ENCODE results near the gene IZUMO4.

The IZUMO4 gene, protein sequence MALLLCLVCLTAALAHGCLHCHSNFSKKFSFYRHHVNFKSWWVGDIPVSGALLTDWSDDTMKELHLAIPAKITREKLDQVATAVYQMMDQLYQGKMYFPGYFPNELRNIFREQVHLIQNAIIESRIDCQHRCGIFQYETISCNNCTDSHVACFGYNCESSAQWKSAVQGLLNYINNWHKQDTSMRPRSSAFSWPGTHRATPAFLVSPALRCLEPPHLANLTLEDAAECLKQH

DNA sequence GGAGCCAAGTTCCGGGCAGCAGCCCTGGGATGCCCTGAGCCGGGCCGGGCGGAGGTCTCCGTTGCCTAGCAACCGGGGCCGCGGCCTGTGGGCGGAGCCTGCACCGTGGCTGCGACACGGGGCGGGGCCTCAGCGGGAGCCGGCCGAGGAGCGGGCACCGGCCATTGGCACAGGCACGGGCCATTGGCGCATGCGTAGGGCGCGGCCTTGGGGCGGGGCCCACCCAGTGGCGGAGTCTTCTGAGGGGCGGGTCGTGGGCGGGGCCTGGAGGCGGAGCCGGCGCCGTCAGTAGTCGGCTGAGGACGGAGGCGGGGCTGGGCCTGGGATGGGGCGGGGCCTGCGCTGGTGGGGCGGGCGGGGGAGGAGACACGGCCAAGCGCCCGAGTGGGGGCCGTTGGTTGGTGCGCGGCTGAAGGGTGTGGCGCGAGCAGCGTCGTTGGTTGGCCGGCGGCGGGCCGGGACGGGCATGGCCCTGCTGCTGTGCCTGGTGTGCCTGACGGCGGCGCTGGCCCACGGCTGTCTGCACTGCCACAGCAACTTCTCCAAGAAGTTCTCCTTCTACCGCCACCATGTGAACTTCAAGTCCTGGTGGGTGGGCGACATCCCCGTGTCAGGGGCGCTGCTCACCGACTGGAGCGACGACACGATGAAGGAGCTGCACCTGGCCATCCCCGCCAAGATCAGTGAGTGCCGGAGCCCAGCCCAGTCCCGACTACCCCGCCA is at the start of gene IZUMO4:
Gene IZUMO4 (plus strand): TSS at position 436 of the 723 bp plus-strand sequence. CDS start 31 bp downstream, at position 467.
- DNase-seq: peak; percentile 100

DNA sequence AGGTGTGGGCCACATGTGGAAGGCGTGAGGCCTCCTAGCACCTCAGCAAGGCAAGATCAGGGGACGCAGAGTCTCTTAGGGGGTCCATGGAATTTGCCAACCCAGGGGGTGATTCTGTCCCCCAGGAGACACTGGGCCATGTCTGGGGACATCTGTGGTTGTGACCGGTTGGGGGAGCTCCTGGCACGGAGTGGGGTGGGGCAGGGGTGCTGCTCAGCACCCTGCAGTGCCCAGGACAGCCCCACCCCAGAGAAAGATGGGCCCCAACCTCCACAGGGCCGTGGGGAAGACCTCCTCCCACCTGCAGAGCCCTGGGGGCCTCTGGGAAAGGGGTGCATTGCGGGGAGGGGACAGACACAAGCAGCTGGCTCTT is 49.7 kb upstream of the IZUMO4 start:
- DNase-seq: no peak

DNA sequence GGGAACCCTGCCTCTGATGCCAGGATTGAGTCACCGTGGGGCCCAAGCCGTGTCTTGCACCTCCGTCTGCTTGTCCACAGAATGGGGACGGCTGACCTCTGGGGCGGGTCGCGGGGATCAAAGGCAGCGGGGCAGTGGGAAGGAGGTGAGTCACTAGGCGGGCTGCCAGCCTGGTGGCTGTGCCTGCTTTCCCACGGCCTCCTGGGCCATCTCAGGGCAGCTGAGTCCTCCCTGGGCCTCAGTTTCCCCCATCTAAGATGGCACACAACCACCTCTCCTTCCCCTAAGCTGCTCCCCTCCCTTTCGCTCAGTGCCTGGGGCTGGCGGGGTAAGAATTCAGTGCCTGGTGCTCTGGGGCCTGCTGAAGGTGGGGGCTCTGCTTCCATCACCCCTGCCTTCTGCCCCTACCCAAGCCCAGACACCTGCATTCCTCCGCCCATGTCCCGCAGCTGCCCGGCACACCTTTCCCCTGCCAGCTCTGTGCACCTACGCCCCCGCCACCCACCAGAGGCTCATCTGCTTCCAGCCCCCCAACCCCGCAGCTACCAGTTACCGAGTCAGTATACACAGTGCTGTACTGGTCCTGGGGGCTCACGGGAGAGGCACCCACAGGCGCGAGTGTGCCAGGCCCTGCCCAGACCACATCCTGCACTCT is 49.1 kb upstream of the IZUMO4 start:
- DNase-seq: no peak

DNA sequence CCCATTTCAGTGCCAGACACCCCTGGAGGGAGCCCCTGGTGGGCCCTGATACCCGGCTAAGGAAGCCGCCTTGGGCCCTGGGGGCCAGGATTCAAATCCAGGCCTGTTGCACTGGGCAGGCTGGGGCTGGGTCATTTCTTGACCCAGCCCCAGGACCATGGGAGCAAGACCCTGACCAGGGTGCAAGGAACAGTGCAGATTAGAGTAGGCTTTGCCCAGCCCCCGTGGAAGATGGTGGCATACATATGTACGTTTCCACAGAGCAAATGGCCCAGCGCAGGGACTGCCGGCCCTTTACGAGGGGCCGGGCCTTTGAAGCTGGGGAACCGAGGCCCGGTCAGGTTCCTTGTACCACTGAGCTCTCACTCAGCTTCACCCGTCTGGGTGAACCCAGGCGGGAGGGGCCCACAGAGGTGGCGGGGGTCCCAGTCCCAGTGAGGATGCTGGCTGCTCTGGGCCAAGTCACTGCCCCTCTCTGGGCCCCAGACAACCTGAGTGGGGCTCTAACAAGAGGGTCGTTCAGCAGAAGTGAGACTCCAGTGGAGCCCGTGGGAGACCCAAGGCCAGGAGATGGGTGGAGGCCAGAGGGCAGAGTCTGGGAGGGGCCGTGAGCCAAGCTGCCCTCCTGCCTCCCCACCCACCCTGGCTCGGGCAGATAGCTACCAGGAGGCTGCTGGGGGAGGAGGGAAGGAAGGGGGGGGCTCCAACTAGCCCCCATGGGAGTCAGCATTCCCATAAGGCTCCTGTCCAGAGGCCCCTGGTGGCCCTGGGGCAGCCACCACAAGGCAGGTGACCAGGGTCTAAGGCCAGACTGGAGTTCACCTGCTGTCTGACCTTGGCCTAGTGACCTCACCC is 48.4 kb upstream of the IZUMO4 start:
- no peak for DNase-seq

DNA sequence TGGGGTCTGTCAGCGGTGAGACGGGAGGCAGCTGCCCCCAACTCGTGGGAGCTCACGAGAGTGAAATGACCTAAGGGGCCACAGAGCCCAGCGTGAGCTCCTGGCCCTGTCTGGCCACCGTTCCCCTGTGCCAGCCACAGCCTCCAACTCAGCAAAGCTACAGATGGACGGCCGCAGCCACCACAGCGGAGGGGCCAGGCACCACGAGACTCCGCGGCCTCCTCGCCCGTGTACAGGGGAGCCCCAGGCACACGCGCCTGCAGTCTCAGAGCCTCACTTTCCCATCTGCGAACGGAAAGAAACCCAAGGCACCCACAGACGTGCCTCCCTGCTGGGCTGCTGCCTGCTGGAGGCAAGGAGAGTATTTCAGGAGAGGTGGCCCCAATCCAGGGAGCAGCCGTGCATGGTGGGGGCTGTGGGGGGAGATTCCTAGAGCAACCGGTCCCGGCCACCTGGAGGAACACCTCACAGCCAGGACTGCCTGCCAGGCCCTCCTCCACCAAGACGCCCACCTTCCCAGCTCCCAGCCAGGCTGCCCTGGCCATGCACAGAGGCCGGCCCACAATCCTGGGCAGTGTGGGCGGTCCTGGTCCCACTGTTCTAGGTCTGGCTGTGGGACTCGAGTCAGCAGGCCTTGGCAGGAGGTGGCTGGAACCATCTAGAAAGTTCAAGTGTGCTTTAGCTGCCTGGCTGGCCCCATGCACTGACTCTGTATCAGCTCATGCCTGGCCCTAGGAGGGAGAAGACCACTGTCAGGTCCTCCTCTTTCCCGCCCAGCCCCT is 47.6 kb upstream of the IZUMO4 start:
- DNase-seq: peak; percentile 4

DNA sequence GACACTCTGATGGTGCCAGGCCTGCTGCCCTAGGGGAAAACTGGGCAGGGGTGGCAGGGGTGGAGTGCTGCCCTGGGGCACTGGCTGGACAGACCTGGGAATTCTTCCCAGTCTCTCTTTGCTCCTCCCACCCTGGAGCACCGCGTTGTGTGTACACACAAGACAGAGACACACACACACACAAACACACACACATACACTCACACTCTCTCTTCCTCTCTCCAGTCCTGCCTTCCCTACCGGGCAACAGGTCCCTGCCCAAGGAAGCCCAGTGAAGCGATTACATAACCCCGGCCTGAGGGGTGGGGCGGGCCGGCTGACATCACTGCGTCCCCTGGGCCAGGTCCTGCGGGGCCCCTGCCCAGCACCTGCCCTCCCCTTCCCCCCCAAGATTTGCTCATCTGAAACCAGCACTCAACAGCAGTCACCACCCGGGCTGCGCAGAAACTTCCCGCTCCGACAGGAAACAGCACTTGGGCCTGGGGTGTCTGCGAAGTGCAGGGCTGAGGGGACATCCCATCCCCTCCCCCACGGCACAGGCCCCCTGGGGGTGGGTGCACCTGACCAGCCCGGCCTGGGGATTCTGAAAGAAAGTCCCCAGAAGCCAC is 46.9 kb upstream of the IZUMO4 start:
- peak; percentile 58 for DNase-seq

DNA sequence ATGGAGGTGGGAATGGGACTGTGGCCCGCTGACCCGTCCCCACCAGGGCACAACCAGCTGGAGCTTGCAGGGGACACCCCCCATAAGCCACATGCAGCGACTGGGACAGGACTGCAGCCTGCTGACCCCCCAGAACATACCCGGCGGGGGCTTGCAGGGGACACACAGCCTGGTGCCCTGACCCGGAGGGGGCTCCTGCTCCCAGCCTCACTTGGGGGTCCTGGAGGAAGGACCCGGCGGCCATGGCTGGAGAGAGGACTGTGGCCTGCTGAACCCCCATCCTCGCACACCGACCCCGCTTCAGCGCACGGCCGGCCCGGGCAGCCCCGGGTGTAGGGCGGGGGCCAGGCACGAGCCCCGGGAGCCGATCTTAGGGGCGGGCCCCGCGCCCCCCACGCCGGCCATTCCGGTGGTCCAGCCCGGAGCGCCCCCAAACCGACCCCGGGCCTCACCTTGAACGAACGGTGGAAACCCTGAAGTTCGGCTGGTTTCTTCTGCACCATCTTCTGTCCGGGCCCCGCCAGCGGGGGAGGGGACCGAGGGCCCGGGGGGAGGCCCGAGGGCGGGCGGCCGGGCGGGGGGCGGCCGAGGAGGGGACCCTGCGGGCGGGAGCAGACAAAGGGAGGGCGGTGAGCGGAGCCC is 46.2 kb upstream of the IZUMO4 start:
- DNase-seq: no peak

DNA sequence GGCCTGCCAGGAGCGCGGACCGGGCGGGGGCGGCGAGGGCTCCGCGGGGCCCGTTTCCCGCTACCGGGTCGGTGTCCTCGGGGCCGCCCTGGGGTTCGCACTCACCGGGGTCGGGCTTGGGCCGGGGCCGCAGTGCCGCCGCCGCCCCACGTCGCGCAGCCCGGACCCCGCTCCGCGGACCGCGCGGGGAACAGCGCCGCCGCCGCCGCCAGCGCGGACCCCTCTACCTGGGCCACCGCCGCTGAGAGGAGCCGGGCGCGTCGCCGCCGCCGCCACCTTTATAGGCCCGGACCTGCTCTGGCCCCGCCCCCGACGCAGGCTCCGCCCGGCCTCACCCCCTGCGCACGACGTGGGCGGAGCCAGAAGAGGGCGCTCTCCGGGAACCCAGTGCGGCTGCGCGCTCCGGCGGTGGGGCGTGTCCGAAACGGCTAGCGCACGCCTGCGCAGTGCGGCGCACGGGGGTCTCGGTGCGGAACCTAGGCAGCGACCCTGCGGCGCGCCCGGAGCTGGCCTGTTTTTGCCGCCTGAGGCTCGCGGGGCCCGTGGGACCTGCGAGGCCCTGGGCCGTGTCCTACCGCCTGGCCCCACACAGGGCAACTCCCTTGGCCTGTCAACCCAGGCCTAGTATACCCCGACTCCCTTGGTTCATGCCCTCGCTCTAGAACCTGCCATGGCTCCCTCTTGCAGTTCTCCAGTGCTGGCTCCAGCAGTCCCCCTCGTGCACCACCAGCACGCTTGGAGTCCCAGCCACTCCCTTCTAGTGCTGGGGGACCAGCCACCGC is 45.5 kb upstream of the IZUMO4 start, which contains the start of gene MKNK2:
Gene MKNK2 (minus strand): TSS at position 254 of the 782 bp plus-strand sequence. CDS start 393 bp downstream, outside the sequence.
- peak; percentile 96 for DNase-seq

DNA sequence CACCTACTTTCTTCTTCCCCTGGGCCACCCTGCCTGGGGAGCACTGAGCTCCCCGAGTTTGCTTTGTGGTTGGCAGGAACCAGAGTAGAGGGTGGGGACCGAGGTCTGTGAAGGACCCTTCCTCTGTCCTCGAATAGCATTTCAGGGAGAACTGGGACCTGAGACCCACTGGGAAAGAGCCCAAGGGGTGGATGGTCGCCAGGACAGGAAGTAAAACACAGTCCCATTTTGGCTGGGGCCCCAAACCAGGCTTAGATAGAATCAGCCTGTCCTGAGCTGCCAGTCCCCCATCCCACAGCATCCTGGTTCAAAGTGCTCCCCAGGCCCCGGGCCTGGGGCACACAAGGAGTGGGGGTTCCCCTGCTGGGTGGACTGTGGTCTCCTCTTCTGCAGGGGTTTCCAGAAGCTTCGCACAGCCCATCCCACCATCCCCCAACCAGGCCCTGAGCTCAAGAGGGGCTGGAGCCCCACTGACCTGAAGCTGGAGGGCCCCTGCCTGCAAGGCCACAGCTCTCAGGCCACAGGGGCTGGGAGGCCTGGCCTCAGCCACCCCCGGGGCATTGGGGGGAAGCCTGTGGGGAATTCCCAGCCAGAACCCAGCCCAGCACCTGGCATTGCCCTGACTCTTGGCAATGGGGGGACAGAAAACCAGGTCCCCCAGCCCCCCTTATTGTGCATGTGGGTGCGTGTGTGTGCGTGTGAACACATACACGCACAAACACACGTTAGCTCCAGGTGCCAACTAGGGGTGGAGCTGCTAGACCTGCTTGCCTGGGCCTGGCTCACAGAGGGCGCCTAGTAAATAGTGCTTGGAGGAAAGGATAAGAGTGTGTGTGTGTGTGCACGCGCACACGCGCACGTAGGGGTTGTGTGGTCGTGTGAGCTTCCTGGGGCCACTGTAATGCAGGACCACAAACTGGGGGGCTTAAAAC is 44.7 kb upstream of the IZUMO4 start:
- peak; percentile 51 for DNase-seq

DNA sequence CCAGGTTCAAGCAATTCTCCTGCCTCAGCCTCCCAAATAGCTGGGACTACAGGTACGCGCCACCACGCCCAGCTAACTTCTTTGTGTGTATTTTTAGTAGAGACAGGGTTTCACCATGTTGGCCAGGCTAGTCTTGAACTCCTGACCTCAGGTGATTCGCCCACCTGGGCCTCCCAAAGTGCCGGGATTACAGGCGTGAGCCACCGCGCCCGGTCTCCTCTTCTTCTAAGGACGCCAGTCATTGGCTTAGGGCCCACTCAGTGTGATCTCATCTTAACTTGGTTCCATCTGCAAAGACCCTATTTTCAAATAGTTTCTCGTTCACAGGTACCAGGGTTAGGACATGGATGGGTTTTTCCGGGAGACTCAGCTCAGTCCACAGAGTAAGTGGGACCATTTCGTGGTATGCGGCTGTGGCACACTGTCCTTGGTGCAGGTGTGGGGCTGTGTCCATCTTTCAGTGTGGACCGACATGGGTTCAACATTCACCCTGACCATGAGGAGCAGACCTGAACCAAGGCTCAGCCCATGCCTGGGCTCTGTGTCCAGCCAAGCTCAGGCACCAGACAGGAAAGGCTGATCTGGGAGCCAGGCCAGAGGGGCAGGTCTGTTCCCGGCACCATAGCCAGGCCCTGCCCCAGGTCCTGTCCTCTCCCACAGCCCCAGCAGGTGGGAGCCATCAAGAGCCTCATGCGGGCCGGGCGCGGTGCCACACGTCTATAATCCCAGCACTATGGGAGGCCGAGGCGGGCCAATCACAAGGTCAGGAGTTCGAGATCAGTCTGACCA is 42.9 kb upstream of the IZUMO4 start:
- DNase-seq: no peak

DNA sequence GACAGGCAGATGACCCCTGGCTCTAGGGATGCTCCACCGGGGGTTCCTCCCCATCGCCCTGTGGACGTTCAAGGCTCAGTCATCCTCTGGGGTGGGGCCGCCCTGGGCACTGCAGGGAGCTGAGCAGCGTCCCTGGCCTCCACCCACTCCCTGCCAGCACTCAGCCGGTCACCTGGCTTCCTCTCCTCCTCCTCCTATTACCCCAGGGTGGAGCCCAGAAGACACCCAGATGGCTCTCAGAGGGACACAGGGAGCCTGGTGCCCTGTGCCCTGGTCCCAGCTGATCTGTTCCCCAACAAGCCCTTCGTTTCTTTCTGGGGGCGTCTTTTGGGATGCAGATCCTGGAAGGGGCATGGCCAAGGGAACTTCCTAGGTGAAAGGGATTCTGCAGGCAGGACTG is 42.0 kb upstream of the IZUMO4 start:
- no peak for DNase-seq

DNA sequence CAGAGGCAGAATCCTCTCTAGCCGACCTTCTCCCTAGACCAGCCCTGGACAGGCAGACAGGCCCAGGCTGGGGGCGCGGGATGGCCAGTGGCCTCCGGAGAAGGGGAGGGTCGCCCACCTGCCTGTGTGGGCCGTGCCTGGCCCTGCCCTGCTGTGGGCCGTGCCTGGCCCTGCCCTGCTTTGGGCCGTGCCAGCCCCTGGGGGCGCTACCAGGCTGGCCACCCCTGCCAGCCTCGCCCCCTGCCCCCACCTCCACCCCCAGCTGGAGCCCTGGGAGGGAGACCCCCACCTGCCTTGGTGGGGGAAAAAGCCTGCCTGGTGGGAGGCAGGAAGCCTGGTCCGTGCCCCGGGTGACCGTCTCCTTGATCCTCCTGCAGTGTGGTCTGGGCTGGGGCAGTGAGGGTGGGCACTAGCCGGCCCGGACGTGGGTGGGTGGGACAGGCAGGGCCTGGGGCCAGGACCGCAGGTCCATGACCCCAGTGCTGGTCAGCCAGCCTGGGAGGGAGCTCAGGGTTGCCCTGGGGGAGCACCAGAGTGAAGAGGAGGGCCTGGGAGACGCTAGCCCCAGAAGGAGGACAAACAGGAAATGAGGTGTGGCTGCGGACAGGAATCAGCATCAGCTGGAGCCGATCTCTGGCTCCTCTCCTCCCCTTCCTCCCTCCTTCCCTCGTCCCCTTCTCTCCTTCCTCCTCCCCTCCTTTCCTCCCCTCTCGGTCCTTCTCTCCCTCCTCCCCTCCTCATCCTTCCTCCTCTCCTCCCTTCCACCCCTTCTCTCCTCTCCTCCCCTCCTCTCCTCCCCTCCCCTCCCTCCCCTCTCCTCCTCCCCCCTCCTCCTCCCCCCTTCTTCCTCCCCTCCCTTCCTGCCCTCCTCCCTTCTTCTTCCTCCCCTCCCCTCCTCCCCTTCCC is 40.5 kb upstream of the IZUMO4 start:
- no peak for DNase-seq

DNA sequence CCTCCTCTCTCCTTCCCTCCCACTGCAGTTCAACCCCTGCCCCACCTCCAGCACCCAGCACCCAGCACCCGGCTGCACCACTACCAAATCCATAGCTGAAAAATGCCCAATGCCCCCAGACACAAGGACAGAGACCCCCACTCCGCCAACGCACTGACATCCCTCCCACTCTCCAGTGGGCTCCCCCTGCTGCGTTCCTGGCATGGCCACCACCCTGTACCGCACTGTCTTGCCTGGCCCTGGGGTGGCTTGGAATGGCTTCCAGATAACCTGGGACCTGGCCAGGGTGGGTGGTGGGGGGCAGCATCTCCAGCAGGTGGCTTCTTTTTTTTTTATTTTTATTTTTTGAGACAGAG is 39.9 kb upstream of the IZUMO4 start:
- no peak for DNase-seq

DNA sequence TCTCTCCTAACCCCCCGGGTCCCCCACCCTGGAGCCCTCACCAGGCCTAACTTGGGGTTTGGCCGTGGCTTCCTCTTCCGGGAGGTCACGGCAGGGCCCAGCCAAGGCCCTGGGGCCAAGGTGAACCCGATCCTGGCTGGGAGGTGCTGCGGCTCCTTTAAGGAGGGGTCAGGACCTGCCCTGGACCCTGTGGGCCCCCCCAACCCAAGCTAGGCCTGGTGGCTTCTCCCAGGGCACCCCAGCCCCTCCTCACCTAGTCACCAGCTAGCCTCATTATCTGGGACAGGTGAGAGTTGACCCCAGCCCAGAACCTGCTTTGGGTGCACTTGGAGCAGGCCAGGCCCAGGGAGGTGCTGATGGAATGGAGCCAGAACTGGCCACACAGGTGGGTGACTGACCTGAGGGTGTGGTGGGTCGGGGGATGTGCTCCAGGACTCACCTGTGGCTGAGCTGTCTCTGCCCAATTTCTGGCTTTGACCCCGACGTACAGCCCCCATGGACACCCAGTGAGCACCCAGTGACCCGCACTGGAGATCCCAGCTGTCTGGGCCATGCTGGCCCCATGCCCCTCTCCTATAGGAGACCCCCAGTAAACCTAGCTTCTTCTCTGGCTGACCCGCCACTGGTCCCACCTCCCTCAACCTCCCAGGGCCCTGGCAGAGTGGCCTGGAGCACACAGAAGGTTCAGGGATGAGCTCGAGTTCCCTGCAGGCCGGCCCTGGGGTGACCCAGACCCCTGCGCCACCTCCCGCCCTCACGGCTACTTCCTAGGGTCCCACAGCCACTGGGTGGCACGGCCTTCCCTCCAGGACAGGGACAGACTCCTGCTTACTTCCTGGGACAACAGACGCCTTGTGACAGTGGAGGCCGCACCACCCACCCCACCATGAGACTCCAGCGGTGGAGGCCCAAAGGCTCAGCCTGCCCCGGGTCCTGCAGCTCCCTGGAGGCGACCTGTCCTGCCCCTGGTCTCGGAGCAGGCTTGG is 38.9 kb upstream of the IZUMO4 start:
- no peak for DNase-seq

DNA sequence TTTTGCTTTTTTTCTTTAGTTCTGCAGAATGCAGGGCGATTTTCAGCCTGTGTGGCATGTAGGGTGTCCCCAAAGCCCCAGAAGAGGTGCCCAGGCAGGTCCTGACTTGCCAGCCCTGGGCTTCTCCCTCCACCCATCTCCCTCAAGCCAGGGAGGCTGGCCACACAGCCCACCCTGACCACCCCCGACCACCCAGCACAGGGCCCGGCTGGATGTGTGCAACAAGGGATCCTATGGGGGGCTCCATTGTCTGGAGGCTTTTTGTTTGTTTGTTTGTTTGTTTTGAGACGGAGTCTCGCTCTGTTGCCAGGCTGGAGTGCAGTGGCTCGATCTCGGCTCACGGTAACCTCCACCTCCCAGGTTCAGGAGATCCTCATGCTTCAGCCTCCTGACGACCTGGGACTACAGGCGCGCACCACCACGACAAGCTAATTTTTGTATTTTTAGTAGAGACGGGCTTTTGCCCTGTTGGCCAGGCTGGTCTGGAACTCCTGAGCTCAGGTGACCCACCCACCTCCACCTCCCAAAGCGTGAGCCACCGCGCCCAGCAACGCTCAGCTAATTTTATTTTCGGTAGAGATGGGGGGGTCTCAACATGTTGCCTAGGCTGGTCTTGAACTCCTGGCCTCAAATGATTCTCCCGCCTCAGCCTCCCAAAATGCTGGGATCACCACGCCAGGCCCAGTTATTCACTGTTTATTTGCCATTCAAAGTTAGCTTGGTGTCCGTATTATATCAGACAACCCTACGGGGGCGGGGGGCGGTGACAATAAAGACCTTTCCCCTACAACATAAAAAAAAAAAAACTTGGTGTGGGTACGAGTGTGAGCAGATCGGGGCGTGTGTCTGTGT is 37.9 kb upstream of the IZUMO4 start:
- DNase-seq: no peak

Data from activated gamma-delta T cell treated with Interleukin-2 at 50 U/mL for 16 hours (primary cell).